ENCODE measurements around the gene OR8D1.
"Not testable (repeated sequence)": the region's sequence is repeated elsewhere in the genome, so short reads cannot be mapped to it uniquely, and the experiment has no call there.

OR8D1 gene

DNA sequence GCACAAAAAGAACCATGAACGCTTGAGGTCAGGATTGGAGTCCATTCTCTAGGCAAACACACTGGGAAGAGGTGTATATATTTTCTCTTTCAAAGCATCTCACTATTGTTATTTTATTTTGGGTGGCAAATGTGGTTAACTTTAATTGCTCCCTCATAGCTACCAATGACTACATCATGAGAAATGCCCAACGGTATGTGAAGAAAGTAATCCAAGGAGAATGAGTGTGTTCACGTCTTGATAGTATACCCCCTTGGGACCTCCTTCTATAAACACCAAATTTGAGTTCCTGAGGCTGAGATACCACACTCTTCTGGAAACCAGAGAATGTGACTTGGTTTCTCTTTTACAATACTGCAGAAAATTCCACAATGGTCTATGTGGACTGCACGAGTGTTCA is 15.8 kb downstream of the OR8D1 start:
- DNase-seq: no peak
- intact Hi-C loops (cut with DNase I): no loop called here

DNA sequence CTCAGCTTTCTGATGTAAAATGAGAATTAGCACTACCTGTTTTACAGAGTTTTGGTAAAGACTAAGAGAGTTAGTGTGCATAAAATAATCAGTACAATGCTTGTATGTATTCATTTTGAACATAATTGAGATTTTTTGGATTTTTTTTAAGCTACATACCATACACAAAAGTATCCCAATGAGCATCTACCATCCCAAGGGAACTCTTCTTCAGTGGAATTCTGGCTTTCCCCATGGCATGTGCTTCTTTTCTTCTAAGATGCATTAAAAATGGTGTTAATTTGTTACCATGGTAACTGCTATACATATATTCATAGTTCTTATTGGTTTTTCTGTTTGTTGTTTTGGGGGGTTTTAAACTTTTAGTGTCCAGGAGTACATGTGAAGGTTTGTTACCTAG is 17.7 kb downstream of the OR8D1 start:
- intact Hi-C loops (cut with DNase I): no loop called here
- no peak for DNase-seq

DNA sequence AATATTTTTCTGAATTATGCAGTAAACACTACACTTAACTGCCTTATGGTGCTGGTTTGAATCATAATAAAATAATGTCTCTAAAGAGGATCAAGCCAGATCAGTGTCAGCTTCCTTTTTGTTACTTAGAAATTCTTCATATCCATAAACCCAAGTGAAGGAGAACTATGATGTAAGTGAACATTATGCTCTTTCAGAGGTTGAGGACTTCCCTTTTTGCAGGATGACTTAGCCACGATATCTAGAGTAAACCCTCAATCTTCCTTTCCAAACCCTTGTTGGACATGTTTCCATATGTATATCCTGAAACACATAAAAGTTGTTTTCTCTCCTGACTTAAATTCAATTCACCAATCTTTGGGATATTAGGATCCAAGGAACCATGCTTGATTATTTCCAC is 19.1 kb downstream of the OR8D1 start:
- DNase-seq: no peak
- intact Hi-C loops (cut with DNase I): no loop called here

- intact Hi-C loops (cut with DNase I): no loop called here
- no peak for DNase-seq
Measured at GRCh38 chr11:124285610-124286344, 28.0 kb downstream of the OR8D1 start.

DNA sequence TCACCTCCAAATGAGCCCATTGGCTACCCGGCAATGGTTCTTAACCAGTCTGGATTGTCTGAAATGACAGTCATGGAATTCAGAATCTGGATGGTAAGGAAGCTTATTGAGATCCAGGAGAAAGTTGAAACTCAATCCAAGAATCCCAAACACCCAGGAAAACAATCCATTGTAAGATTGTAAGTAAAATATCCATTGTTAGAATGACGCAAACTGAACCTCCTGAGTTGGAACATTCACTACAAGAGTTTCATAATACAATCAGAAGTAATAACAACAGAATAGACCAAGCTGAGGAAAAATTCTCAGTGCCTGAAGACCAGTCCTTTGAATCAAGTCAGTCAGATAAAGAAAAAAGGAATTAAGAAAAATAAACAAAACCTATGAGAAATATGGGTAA is 35.5 kb downstream of the OR8D1 start:
- intact Hi-C loops (cut with DNase I): no loop called here
- no peak for DNase-seq

GRCh38 chr11:124277804-124278203 is 35.9 kb downstream of the OR8D1 start:
- intact Hi-C loops (cut with DNase I): no loop called here

DNA sequence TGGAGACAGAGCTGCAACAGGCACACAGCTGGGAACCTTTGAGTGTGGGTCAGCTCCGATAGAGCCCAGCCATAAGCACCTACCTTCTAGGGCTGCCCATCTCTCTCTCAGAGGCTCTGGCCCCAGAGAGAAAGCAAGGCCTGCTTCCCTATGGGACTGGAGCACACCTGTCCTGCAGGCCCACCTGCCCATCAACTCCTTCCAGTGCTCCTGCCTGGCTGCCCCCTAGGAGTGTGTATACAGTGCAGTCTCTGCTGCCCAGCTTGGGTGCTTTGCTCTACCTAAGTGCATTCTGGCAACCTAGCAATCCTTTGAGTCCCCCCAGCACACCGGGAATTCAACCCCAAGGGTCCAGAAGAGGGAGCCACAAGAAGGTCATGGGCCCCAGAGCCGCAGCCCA is 36.5 kb downstream of the OR8D1 start:
- intact Hi-C loops (cut with DNase I): no loop called here

More at GRCh38 chr11:124277804-124278203, 35.9 kb downstream of the OR8D1 start:
- DNase-seq: no peak

DNA sequence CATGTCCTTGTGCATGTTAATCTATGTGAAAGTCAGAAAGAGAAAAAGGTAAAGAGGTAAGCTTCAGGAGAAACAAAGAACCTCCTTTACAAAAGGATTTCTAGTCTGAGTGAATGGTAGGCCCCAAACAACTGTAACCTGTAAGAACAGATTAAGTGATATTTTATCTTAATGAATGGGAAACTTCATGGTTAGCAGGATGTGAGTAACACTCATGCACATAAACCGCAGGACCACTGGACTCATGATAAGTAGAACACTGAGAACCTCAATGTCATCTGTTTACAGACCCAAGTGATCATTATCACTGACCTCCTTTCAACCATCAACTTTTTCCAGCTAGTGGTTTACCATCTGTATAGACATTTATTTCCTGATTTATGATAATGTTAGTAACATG is 37.7 kb downstream of the OR8D1 start:
- intact Hi-C loops (cut with DNase I): no loop called here
- no peak for DNase-seq

More for the DNA sequence above, 36.5 kb downstream of the OR8D1 start:
- no peak for DNase-seq

GRCh38 chr11:124274000-124274399 is 39.7 kb downstream of the OR8D1 start:
- intact Hi-C loops (cut with DNase I): no loop called here
- no peak for DNase-seq

DNA sequence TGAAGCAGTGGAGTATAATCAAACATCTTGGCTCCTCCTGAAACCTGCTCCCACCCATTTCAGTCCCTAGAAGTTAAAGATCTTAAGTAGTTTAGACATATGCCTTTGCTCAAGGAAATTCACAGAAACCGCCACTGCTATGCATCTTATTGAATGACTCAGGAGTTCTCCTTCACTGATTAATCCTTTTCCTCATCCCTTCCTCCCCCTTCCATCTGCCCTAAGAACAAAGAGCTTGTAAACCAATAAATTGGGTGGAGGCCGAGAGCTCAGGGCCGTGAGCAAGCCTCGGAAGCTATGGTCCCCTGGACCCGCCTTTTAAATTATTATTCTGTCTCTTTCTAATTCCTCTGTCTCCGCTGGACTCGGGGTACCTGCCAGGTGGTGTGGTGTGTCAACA is 42.9 kb downstream of the OR8D1 start:
- DNase-seq; intact Hi-C loops (cut with DNase I): not testable (repeated sequence)

DNA sequence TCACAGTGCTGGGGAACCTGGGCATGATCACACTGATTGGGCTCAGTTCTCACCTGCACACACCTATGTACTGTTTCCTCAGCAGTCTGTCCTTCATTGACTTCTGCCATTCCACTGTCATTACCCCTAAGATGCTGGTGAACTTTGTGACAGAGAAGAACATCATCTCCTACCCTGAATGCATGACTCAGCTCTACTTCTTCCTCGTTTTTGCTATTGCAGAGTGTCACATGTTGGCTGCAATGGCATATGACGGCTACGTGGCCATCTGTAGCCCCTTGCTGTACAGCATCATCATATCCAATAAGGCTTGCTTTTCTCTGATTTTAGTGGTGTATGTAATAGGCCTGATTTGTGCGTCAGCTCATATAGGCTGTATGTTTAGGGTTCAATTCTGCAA is 48.7 kb downstream of the OR8D1 start:
- intact Hi-C loops (cut with DNase I); DNase-seq: not testable (repeated sequence)

DNA sequence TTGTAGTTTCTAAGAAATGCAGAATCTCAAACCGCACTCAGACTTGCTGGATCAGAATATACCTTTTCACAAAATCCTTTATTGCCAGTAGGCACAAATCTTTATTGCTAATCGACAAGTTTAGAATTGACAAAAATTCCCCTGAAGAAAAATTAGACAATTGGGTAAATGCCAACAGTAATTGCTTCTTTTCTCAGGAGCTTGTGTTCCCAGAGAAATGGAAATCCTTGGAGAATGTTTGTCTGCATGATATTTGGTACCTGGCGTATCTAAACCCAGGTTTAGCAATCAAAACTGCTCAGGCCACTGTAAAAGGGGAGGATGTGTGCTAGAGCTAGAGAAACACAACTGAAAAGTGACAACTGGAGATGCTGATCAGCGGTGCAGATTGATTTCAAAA is 57.7 kb downstream of the OR8D1 start, which contains the start of gene OR8G5:
OR8G5 (plus strand) TSS at position 301 of the 400 bp plus-strand sequence. CDS start 8,556 bp downstream, outside the sequence.
- no peak for DNase-seq
- intact Hi-C loops (cut with DNase I): no loop called here
